H1 (cell line): ENCODE measurements around the gene SEMA4F. TPM values are rescaled to one million over a fixed set of nuclear protein-coding genes. Genes with fewer than 3 reads are reported as not detected.

ENCODE experiments used
- CTCF ChIA-PET: fragments of 300-600 bp; sonication (Branson Sonifier 250); formaldehyde crosslinking; loops from one replicate; lab custom pipeline; 2021; ENCODE audit not compliant: partially characterized antibody; lab: Charles Lee
- POLR2A ChIA-PET: fragments of 300-600 bp; sonication (Branson Sonifier 250); formaldehyde crosslinking; loops from one replicate; lab custom pipeline; 2021; ENCODE audit warnings: inconsistent platforms; ENCODE audit not compliant: partially characterized antibody; lab: Charles Lee
- DNase-seq, 2 experiments: peaks; one replicate each; pipeline versions ENCODE4 v3.0.0 to v3.0.0-alpha.2; 2010 to 2022; ENCODE audit warnings: low spot score in 2 of 2, low read depth in 1 of 2, mixed read lengths in 1 of 2
- FAIRE-seq: peaks from 2 replicates; lab custom pipeline; 2011; peaks lifted over from hg19 to GRCh38; lab: Jason Lieb, UNC
- H2AFZ ChIP-seq: 2 replicates; pipeline ENCODE4 v1.8.1; 2012; ENCODE audit warnings: low read length, inconsistent platforms
- H2AK5ac ChIP-seq: 2 replicates; pipeline ENCODE4 v1.6.1; 2013; ENCODE audit warnings: low read depth, low read length
- H2BK120ac ChIP-seq: replicated peaks from 2 replicates; pipeline ENCODE3; 2013; ENCODE audit warnings: low read depth, low read length, inconsistent platforms
- H2BK12ac ChIP-seq: 2 replicates; pipeline ENCODE4 v1.6.1; 2013; ENCODE audit warnings: low read depth, low read length
- H2BK15ac ChIP-seq: 2 replicates; pipeline ENCODE4 v1.6.1; 2013; ENCODE audit warnings: low read length
- H2BK20ac ChIP-seq: 2 replicates; pipeline ENCODE4 v1.6.1; 2013; ENCODE audit warnings: low read length
- H2BK5ac ChIP-seq: 2 replicates; pipeline ENCODE4 v1.6.1; 2013; ENCODE audit warnings: low read depth, low read length
- H3K14ac ChIP-seq: 2 replicates; pipeline ENCODE4 v1.6.1; 2013; ENCODE audit warnings: inconsistent platforms; ENCODE audit not compliant: insufficient read length
- H3K18ac ChIP-seq: 2 replicates; pipeline ENCODE4 v1.6.1; 2013; ENCODE audit warnings: low read length; ENCODE audit errors: extremely low read depth
- H3K23ac ChIP-seq: 2 replicates; pipeline ENCODE4 v1.6.1; 2013; ENCODE audit warnings: inconsistent platforms; ENCODE audit not compliant: insufficient read length
- H3K23me2 ChIP-seq: 2 replicates; pipeline ENCODE4 v1.6.1; 2013; ENCODE audit warnings: low read depth, low read length
- H3K27ac ChIP-seq: 2 replicates; pipeline ENCODE4 v1.6.1; 2011; ENCODE audit warnings: low read depth, low read length, inconsistent platforms
- H3K27me3 ChIP-seq, 4 experiments: replicated peaks in 1 of 4; 1 replicate in 1 of 4; 2 replicates in 3 of 4; pipeline versions ENCODE4 v1.6.1 to v1.8.1; 2011 to 2013; ENCODE audit warnings: low read length in 3 of 4, mild to moderate bottlenecking in 3 of 4, inconsistent platforms in 2 of 4, mixed read lengths in 2 of 4, moderate library complexity in 1 of 4; ENCODE audit not compliant: control insufficient read depth in 3 of 4, insufficient read depth in 3 of 4; ENCODE audit errors: extremely low read depth in 1 of 4
- H3K36me3 ChIP-seq, 4 experiments: 2 replicates each; pipeline versions ENCODE4 v1.6.1 to v1.8.1; 2011 to 2013; ENCODE audit warnings: mild to moderate bottlenecking in 4 of 4, low read length in 3 of 4, moderate library complexity in 2 of 4, control low read depth in 1 of 4, inconsistent platforms in 1 of 4; ENCODE audit not compliant: insufficient read depth in 4 of 4, control insufficient read depth in 2 of 4
- H3K4ac ChIP-seq: replicated peaks from 2 replicates; pipeline ENCODE3; 2013; ENCODE audit warnings: low read length, low read depth, mixed read lengths, inconsistent platforms; ENCODE audit not compliant: insufficient read length
- H3K4me1 ChIP-seq, 4 experiments: replicated peaks in 1 of 4; 1 replicate in 1 of 4; 2 replicates in 3 of 4; pipeline versions ENCODE4 v1.6.1 to v1.8.1; 2011 to 2013; ENCODE audit warnings: low read length in 3 of 4, inconsistent platforms in 2 of 4, mixed read lengths in 1 of 4; ENCODE audit not compliant: insufficient read depth in 4 of 4, control insufficient read depth in 3 of 4
- H3K4me2 ChIP-seq, 2 experiments: 2 replicates each; pipeline versions ENCODE4 v1.6.1 to v1.8.1; 2011 to 2013; ENCODE audit warnings: low read depth in 2 of 2, low read length in 2 of 2, control low read depth in 1 of 2, inconsistent platforms in 1 of 2, mild to moderate bottlenecking in 1 of 2; ENCODE audit not compliant: insufficient read depth in 1 of 2
- H3K4me3 ChIP-seq, 4 experiments: fragments of 200-600, 300-600 bp in 1 of 4; sonication (generic), shearing (Covaris generic), sonication (Bioruptor Twin) in 1 of 4; 2 replicates each; pipeline versions ENCODE4 v1.5.1 to v1.8.1; 2011 to 2016; ENCODE audit warnings: low read length in 4 of 4, low read depth in 3 of 4, control low read depth in 2 of 4, inconsistent platforms in 2 of 4, mild to moderate bottlenecking in 2 of 4, mixed read lengths in 1 of 4, moderate library complexity in 1 of 4; ENCODE audit not compliant: insufficient read depth in 2 of 4; ENCODE audit errors: extremely low read depth in 1 of 4
- H3K56ac ChIP-seq: replicated peaks from 2 replicates; pipeline ENCODE3; 2013; ENCODE audit warnings: low read depth, mild to moderate bottlenecking, mixed read lengths, low read length, inconsistent platforms; ENCODE audit not compliant: insufficient read length
- H3K79me1 ChIP-seq: 2 replicates; pipeline ENCODE4 v1.6.1; 2013; ENCODE audit warnings: low read depth, low read length, control low read depth
- H3K79me2 ChIP-seq, 2 experiments: 2 replicates each; pipeline versions ENCODE4 v1.6.1 to v1.8.1; 2012 to 2013; ENCODE audit warnings: low read length in 2 of 2, mild to moderate bottlenecking in 2 of 2, inconsistent platforms in 1 of 2; ENCODE audit not compliant: insufficient read depth in 2 of 2, control insufficient read depth in 1 of 2
- H3K9ac ChIP-seq, 4 experiments: replicated peaks in 1 of 4; 1 replicate in 1 of 4; 2 replicates in 3 of 4; pipeline versions ENCODE4 v1.6.1 to v1.8.1; 2011 to 2013; ENCODE audit warnings: low read depth in 3 of 4, low read length in 3 of 4, control low read depth in 2 of 4, mild to moderate bottlenecking in 2 of 4, moderate library complexity in 2 of 4, inconsistent platforms in 1 of 4; ENCODE audit errors: extremely low read depth in 1 of 4
- H3K9me3 ChIP-seq, 2 experiments: 2 replicates each; pipeline versions ENCODE4 v1.6.1 to v1.8.1; 2012 to 2013; ENCODE audit warnings: mild to moderate bottlenecking in 2 of 2, moderate library complexity in 2 of 2, control low read depth in 1 of 2, inconsistent platforms in 1 of 2, low read depth in 1 of 2, low read length in 1 of 2, mixed read lengths in 1 of 2; ENCODE audit not compliant: insufficient read depth in 2 of 2
- H4K20me1 ChIP-seq, 2 experiments: replicated peaks in 1 of 2; 2 replicates each; pipeline versions ENCODE3 to v1.8.1; 2011 to 2013; ENCODE audit warnings: inconsistent platforms in 2 of 2, low read length in 2 of 2, mild to moderate bottlenecking in 1 of 2; ENCODE audit not compliant: insufficient read depth in 2 of 2, control insufficient read depth in 1 of 2
- H4K5ac ChIP-seq: 2 replicates; pipeline ENCODE4 v1.6.1; 2013; ENCODE audit warnings: low read length, low read depth, mixed read lengths, inconsistent platforms; ENCODE audit not compliant: insufficient read length
- H4K8ac ChIP-seq: 2 replicates; pipeline ENCODE4 v1.8.0; 2013; ENCODE audit warnings: mild to moderate bottlenecking, moderate library complexity, low read length, inconsistent platforms; ENCODE audit not compliant: insufficient read depth; ENCODE audit errors: extremely low read depth
- H4K91ac ChIP-seq: replicated peaks from 2 replicates; pipeline ENCODE3; 2013; ENCODE audit warnings: low read length, mixed read lengths, inconsistent platforms; ENCODE audit not compliant: insufficient read length
- CHD1 ChIP-seq: IDR thresholded peaks from 2 replicates; pipeline ENCODE4 v1.6.1; 2012; ENCODE audit warnings: low read depth, low read length, improper control_type of control experiment
- EP300 ChIP-seq, 2 experiments: IDR thresholded peaks; 1 replicate in 1 of 2; 2 replicates in 1 of 2; pipeline ENCODE4 v1.6.1; 2011 to 2012; ENCODE audit warnings: low read depth in 2 of 2, low read length in 2 of 2, mild to moderate bottlenecking in 2 of 2, borderline replicate concordance in 1 of 2, inconsistent platforms in 1 of 2, moderate library complexity in 1 of 2
- GTF2F1 ChIP-seq: IDR thresholded peaks from 2 replicates; pipeline ENCODE4 v1.6.1; 2012; ENCODE audit warnings: low read depth, low read length, improper control_type of control experiment, borderline replicate concordance
- KDM1A ChIP-seq: fragments of 200-600, 300-600 bp; sonication (generic); IDR thresholded peaks from 2 replicates; pipeline ENCODE4 v1.7.1; 2016; ENCODE audit warnings: mild to moderate bottlenecking, low read length, borderline replicate concordance
- MAFK ChIP-seq: IDR thresholded peaks from 2 replicates; pipeline ENCODE4 v1.6.1; 2012; ENCODE audit warnings: low read depth, mild to moderate bottlenecking, improper control_type of control experiment, low read length
- SP1 ChIP-seq: IDR thresholded peaks from 2 replicates; pipeline ENCODE4 v1.6.1; 2011; ENCODE audit warnings: low read depth, low read length
- TAF1 ChIP-seq: IDR thresholded peaks from 2 replicates; pipeline ENCODE4 v1.6.1; 2011; ENCODE audit warnings: mild to moderate bottlenecking, low read depth, low read length
- TBP ChIP-seq: IDR thresholded peaks from 2 replicates; pipeline ENCODE4 v1.6.1; 2011; ENCODE audit warnings: low read depth, low read length, improper control_type of control experiment
- TCF12 ChIP-seq: IDR thresholded peaks from 2 replicates; pipeline ENCODE4 v1.6.1; 2011; ENCODE audit warnings: low read depth, mild to moderate bottlenecking, low read length
- ZNF274 ChIP-seq: IDR thresholded peaks from 2 replicates; pipeline ENCODE4 v1.7.0; 2012; ENCODE audit warnings: low read length, borderline replicate concordance; ENCODE audit errors: extremely low read depth
- WGBS, 2 experiments: shearing (Covaris generic) in 1 of 2; methylation state at CpG; one replicate each; pipeline versions ENCODE4 v1.1.6 to v1.1.7; 2013 to 2015; ENCODE audit warnings: low lambda C conversion rate in 2 of 2, mixed read lengths in 2 of 2, inconsistent platforms in 1 of 2, low coverage in 1 of 2, missing lambda C conversion rate in 1 of 2; ENCODE audit not compliant: insufficient replicate concordance in 2 of 2, insufficient coverage in 1 of 2, insufficient read length in 1 of 2; ENCODE audit errors: extremely low coverage in 1 of 2, missing lambda C conversion rate in 1 of 2; 5-methylcytosine and 5-hydroxymethylcytosine counted together
- polyA plus RNA-seq, 7 experiments: library from polyadenylated mRNA; depleted of rRNA in 3 of 7; stranded (reverse) in 5 of 7; unstranded in 2 of 7; fragments of >200 nt in 5 of 7; fragments of 200-250 nt in 2 of 7; gene quantifications; 1 replicate in 5 of 7; 2 replicates in 1 of 7; 4 replicates in 1 of 7; pipeline versions ENCODE4 v1.2.1 to v1.2.3, GENCODE V29; 2011 to 2013; ENCODE audit warnings: missing spikeins in 2 of 7, mixed read lengths in 2 of 7
- total RNA-seq: library from RNA; stranded (reverse); fragmentation: NEBNext Ultra II Directional; extraction: Animal tissue kit (Norgen Biotek cat#: 25700); gene quantifications from 2 replicates; pipeline ENCODE4 v1.2.1, GENCODE V29; 2021

The SEMA4F gene
- total and polyA plus RNA-seq, 2 of the 8 experiments (the other 6 are each of a cell fraction or from before 2014, with no cell fraction given), result 3.3 to 3.4 TPM

- no peak overlapping the region for H3K56ac ChIP-seq
- H3K4me3 ChIP-seq, result no peak overlapping the region
- no peak overlapping the region for H2BK120ac ChIP-seq
- no peak overlapping the region for H3K23ac ChIP-seq
- no peak overlapping the region for H4K8ac ChIP-seq
- TF ChIP-seq EP300 (IDR thresholded peaks at IDR 0.05; ENCODE audit: borderline replicate concordance in 1 of 2, low read depth in 2 of 2, low read length in 2 of 2), result no peak
- no peak for TF ChIP-seq KDM1A
- TF ChIP-seq SP1, result no peak
- no peak for TF ChIP-seq GTF2F1
- TF ChIP-seq TBP, result no peak
- no peak for TF ChIP-seq TCF12
- no peak for TF ChIP-seq ZNF274
- TF ChIP-seq TAF1, result no peak
- TF ChIP-seq MAFK, result no peak
- no peak for TF ChIP-seq CHD1
- no peaks in the 10 kb centered on the region for H3K4me1 ChIP-seq
- H3K23me2 ChIP-seq, result no peaks in the 10 kb centered on the region
- no peak overlapping the region for H3K18ac ChIP-seq
- H3K4me2 ChIP-seq, result no peak overlapping the region
- H3K79me1 ChIP-seq, result no peaks in the 10 kb centered on the region
- ChIA-PET CTCF (interaction anchor here (1.3 kb wide), 1 partner anchor 49 kb away, joined by 3 read pairs; no protein-coding TSS in a partner anchor), POLR2A (interaction anchor here (0.6 to 1.8 kb wide), 2 partner anchors 8 to 27 kb away, joined by 3 to 5 read pairs; no protein-coding TSS in a partner anchor)
- 88% methylated on average over 5 of the region's 5 CpGs; no CpG with 5 or more reads in 1 of the 2 experiments for WGBS, 2 experiments
- H3K9ac ChIP-seq, result no peak overlapping the region
- no peak overlapping the region for H2AFZ ChIP-seq
- no peak overlapping the region for H2BK5ac ChIP-seq
- DNase-seq, result no peak
- no peaks in the 10 kb centered on the region for H4K20me1 ChIP-seq
- H3K14ac ChIP-seq, result no peak overlapping the region
- no peak overlapping the region for H4K91ac ChIP-seq
- no peak overlapping the region; the same call in 1 of the 2 replicates for H2BK15ac ChIP-seq
- H2BK12ac ChIP-seq, result 0 out of 2 replicates have a peak overlapping the region, but pooled peaks have one; percentile 40
- H4K5ac ChIP-seq, result no peak overlapping the region
- H2BK20ac ChIP-seq, result no peak overlapping the region
- no peak overlapping the region for H2AK5ac ChIP-seq
- no peaks in the 10 kb centered on the region for H3K27me3 ChIP-seq
- no peak for FAIRE-seq
- no peaks in the 10 kb centered on the region for H3K36me3 ChIP-seq
- no peak overlapping the region for H3K27ac ChIP-seq
- H3K79me2 ChIP-seq, result no peaks in the 10 kb centered on the region
- H3K9me3 ChIP-seq, result no peaks in the 10 kb centered on the region
- no peak overlapping the region for H3K4ac ChIP-seq
These were observed 28.2 kb upstream of the SEMA4F start for GRCh38 chr2:74625658-74626425.
